HG03159 (cell line): Measurements from ENCODE around the gene FDX1.

Experiments used
- ATAC-seq: cut with Tn5 transposase; IDR thresholded peaks from one replicate; pipeline ENCODE4 v1.9.1; 2021; ENCODE audit warnings: mild to moderate bottlenecking, moderate library complexity; ENCODE audit not compliant: unreplicated experiment

The FDX1 gene

DNA sequence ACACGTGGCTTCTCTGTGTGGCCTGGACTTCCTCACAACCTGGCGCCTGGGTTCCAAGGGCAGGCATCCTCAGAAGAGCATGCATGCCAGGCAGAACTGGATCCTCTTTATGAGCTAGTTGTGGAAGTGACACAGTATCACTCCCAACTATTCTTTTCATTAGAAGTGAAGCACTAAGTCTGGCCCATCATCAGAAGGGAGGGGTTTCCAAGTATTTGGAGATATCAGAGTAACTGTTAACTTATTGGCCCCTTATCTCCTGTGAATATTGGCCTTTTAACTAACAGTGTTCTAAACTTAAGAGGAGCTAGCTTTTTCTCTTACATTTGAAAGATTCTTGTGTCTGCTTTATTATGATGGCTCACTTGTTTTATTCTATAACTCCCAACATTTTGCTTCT is 35.5 kb downstream of the FDX1 start:
- ATAC-seq = no peak

DNA sequence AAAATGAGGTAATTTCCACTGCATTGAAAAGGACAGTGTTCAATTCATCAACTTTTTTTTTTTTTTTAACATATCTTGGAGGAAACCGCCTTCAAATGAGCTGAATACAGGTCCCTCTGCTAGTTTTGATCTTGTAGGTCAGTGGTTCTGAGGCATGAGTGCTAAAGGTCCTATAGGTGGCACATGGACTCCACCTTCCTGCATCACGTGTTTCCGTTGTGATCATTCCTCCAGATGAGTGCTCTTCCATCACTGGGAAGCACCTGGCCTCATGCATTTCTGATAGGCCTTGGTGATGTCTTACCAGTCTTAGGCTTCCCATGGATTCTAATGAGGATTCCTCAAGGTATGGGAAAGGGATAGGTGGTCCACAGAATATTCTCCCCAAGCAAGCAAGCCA is 37.8 kb downstream of the FDX1 start:
- ATAC-seq = no peak

DNA sequence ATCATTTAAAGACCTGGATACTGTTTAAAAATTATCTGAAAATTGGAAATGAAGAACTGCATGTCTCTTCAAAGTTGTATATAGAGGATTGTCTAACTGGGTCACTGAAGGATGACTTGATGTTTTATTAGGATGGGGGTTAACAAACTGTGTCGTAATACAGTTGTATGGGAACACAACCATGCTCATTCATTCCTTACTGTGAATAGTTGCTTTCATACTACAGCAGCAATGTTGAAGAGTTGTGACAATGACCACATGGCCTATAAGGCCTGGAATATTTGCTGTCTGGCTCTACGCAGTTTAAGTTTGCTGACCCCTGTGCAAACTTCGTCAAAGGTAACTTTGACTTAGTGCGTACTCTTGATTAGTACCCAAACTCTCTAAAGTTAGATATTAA is 38.4 kb downstream of the FDX1 start:
- ATAC-seq = no peak

DNA sequence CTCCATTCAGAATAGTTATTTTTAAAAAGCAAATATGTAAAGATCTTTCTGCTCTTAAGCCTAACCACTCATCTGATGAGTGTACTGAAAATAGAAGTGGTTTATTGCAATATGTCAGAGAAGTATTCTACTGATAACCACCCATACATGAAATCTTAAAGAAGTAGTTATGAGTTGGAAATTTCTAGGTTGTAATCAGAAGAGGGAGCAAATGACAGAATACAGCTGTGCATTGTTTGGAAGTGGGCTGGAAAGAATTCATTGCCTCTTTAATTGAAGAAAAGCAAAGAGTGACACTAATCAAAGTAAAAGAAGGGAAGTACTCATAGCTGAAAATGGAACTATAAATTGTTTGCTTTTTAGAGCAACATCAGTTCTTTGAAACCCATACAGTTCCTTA is 39.4 kb downstream of the FDX1 start:
- no peak for ATAC-seq

DNA sequence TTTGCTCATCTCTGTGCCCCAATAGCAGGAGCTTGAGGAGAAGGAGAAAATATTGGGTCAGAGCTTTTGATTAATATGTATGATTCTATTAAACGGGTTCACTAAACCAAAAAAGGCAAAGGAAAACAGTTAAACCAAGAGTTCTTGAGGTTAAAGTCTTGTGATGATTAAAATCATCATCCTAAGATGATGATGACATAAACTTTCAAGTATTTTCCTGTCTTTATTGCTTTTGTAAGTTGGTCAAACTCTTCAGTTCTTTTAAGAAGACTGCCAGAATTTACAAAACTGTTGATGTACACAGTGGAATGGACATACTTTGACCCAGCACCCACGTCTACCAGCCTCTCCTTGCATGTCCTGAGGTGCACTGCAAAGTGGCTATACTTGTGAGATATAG is 41.0 kb downstream of the FDX1 start:
- ATAC-seq = no peak

DNA sequence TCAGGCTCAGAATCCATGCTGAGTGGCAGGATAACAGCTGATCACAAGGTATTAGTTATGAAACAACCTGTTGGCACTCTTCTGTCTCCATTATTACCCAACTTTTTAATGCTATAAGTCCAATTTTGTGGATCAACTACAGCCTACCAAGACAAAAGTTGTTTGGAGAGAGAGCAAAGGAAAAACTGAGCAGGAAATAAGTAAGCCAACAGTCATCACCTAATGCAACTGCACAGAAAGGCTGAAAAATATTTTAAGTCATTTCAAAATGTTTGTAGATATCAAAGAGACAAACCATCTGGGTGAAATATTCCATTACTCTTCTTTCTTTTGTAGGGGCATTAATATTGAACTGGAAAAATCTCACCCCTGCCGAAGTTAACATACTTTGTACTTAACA is 41.6 kb downstream of the FDX1 start:
- no peak for ATAC-seq

DNA sequence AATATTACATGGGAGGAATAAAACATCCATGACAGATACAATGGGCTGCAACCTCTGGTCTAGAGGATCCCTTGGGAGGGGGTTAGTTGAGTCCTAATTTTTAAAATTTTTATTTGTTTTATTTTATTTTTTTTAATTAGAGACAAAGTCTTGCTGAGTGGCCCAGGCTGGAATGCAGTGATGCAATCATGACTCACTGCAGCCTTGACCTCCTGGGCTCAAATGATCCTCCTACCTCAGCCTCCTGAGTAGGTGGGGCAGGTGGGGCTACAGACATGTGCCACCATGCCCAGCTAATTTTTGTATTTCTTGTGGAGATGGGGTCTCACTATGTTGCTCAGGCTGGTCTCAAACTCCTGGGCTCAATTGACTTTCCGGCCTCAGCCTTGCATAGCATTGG is 43.1 kb downstream of the FDX1 start:
- ATAC-seq = no peak

DNA sequence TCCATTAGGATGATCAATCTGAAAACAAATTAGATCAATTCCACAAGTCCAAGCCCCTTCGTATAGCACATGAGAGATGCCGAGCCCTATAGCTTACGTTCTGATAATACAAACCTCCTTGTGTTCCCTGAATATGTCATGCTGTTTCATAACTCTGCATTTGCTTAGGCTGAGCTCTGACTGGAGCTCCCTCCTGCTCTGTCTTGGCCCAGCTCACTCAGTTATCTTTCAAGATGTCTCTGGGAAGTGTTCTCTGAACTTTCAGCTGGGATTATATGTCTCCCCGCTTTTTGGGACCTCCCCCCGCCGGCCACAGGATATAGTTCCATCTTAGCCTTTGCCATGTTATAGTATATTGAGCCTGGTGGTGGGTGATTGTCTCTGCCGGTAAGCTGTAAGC is 44.0 kb downstream of the FDX1 start:
- ATAC-seq = no peak

DNA sequence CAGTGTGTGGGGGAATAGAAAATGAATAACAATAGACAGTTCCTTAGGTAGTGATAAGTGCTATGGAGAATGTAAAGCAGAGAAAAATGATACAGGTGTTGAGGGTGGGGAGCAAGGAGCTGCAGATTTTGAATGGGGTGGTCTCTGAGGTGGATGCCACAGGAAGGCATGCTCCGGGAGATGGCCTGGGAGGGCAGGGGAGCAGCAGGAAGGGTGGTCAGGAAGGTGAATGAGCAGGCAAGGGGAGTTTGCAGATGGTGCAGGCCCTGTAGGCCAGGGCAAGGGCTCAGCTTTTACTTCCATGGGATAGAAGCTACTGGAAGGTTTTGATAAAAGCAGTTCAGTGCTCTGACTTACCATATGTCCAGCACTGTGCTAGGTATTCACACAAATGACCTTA is 44.8 kb downstream of the FDX1 start:
- ATAC-seq = no peak

DNA sequence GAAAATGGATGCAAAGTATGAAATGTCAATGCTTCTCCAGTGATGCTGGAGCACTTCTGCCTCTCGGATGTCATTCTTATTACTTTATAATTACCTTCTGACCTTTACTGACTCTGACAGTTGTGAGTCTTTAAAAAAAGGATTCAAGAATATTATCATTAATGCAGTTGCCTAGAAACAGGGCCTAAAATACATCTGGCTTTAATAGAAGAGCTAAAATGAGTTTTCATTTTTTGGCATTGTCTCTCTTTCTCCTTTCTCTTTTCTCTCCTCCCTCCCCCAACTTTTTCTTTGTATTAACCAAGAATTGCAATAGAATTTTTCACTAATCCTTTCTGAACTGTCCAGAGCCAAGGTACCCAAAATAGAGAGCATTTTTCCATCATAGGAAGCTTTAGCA is 45.9 kb downstream of the FDX1 start:
- ATAC-seq = no peak

DNA sequence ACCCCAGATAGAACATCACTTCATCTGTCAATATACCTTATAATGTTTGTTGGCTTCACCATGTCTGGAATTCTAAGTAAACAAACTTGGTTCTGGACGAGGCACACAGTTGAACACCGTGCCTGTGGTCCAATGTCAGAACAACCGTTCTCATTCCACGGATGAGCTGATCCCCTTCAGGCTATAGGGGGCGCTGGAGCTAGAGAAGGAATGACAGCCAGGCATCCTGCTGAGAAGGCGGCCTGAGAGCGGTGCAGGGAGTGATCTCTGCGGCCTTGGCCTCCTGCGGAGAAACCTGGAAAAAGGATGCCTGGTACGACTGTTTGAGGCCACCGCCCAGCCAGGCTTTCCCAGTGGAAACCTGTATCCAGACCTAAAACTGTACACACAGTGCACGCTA is 48.7 kb downstream of the FDX1 start:
- no peak for ATAC-seq

DNA sequence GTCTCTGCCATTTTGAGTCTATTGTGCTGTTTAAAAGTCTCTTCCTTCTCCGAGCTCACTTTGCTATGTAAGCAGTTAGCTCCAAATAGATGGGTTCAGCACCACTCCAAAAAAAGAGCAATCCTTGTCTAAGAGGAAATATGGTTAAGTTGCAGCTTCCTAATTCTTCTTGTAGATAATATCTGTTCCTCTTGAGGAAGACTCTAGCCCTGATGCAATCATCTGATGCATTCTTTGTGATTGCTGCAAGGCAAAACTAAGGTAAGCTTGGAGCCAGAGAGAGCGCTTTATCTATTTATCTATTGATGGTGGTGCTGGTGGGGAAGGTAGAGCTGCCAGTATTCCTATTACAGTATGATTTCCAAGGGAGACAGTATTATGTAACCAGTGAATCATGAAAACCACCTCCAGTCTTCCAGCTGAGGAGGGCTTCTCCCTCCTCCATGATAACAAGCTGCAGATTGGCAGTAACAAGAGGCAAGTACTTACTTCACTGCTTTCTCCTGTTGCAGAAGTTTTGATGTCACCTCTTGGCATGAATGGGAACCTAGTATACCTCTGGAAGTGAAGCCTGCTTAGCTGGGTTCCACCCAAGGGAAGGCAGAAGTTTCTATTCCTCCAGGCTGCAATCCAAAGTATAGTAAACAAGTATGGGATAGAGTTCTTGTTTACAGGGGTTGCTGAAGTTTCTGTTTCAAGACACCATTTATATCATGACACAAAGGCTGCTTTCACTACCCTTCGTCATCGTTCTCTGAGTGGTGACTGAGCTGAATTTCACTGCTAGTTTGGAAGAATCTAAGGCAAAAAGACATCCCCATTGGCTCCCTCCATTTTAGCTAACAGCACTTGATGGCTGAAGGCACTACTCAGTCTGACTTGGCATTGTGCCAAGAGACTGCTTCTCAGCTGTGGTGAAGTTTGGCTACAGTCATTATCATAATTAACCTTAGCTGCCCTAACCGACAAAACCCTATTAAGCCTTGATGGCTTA is 49.7 kb downstream of the FDX1 start:
- ATAC-seq = no peak

DNA sequence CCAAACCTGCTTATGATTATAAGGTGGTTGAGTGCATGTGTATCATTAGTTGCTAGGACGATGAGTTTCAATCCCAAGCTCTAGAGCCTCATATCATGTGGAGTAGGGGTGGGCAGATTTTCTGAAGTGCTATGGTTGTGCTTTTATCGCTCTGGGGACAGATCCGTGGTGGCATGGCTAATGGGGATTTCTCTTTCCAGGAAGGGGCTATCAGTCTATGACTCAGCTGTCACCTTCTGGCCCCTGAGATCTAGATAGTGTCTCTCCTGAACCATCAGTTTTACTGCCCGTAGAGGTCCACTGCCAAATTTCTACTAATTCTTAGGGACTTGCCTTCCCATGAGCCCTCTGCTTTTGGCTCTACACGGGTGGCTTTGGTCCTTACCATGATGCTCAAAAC is 51.8 kb downstream of the FDX1 start:
- no peak for ATAC-seq

DNA sequence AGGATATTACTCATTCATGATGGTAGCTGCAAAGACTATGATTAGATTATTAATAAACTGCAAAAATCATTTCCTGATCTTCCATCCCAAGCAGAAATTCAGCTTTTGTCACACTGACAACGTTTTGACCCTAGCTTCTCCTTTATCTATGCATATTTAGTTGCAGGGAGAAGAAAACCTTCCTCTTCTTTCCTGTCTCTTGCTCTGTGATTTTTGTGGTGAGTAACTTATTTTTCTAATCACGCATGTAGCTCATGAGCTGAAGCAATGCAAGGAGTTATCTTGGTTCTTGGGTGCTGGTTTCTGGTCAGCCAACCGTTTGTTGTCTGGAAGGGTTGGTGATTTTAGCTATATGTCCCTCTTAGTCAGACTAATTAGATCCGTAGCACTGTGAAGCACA is 56.4 kb downstream of the FDX1 start:
- ATAC-seq = no peak

DNA sequence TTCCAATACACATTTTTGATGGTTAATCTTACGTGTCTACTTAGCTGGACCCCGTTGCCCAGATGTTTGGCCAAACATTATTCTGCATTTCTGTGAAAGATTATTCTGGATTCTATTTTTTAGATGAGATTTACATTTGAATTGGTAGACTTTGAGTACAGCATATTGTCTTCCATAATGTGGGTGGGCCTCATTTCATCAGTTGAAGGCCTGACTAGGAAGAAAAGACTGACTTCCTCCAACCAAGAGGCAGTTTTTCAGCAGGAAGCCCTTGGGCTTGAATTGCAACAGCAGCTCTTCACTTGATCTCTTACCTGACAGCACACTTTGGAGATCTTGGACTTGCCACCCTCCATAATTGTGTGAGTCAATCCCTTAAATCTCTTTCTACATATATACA is 58.7 kb downstream of the FDX1 start:
- ATAC-seq = no peak

DNA sequence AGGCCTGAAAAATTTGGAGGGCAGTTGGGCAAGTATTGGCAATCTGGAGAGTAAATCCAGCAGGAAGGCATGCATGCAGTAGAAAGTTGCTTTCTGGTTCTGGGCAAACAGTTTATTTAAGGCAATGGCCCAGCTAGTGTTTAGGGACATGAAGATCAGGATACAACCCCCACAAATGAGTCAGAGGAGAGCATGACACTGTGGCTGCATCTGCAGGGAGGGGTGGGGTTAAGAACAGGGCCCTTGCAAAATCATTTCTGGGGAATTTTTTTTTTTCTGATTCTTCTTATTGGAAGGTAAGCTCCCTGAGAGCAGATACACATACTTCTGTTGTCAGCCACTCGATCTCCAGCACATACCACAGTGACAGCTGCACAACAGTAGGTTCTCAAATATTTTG is 61.1 kb downstream of the FDX1 start:
- no peak for ATAC-seq

DNA sequence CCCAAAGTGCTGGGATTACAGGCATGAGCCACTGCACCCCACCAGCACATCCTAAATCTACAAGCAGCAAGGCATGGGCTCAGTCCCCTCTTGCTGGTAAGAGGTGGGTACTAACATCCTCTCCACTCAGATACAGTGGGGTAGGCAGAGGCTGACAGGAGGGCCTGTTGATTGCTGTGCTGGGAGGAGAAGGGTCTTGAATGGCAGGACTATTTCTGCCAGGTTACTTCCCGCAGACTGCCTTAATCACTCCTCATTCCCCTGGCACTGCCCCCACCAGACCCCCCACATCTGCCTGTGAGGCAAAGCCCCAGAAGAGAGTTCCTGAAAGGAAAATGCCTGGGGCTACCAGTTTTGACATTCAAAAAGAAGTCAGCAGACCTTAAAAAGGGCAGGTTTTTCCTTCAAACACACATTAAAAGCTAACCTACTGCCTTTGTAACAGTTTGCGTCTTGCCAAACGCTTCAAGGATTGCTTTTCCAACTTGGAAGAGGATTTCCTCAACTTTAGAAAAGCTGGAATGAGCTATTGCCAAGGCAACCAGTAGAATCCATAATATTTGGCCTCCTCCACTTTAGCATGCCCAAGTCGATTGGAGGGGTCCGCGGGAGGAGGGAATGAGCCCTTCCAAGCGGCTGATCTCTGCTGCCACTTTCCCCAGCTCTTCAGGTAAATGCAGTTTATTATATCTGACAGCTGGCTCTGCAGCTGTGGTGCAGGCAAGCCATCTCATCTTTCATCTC is 62.0 kb downstream of the FDX1 start:
- no peak for ATAC-seq

DNA sequence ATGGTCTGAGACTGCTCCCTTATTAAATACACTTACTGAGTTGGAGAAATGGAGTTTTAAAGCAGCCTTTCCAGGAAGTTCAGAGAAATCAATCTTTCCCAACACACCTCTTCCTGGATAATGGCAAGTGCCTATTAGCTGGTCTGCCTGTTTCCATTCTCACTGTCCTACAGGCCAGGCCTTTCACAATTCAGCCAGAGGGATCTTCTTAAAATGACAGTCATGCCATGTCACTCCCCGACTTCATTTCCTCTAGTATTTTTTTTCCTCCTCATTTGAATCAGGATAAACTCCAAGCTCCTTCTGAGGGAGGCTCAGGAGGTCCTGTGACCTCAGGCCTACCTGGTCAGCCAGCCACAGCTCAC is 62.6 kb downstream of the FDX1 start:
- no peak for ATAC-seq

DNA sequence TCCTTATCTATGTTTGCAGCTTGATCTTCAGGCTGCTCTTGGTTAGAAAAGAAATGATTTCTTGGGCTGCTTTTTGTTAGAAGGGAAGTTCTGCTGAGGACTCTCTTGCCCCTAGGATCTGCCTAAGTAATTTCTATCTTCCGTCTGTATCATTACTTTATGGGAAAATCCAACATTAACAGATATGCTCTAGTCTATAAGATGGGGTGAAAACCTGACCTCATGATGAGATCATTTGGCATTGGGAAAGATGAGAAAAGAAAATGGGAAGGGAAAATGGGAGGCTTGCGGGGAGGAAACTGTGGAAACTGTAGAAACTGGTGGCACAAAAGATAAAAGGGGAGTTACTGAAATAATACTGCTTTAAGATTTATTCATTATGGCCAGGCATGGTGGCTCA is 63.6 kb downstream of the FDX1 start:
- no peak for ATAC-seq

DNA sequence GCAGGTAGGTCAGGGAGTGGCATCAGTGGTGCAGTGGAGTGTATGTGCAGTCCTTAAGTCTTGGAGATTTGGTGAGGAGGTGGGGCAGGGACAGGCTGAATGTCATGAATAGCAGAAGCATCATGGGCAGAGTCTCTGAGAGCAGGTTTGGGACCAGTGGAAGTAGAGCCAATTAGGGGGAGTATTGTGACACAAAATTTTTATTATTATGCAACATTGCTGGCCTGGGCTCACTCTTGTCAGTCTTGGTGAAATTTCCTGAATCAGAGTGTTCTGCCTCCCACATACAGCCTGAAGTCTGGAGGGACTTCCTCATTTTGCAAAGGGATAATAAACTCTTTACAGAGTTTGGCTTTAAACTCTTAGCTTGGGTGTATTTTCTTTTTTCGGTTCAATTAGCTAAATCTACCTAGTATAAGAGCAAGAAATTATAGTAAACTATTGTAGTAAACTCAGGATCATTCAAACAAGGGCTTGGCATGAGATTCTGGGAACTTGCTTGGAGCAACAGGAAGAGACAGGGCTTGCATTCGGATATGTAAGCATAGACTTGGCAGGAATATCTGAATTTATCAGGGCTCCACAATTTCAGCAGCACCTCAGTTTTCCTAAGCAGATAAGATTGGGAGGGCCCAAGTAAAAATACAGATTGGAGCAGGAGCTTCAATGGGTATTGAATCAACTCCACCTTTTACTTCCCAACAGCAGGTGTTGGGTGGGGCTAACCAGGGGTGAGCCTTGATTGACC is 67.7 kb downstream of the FDX1 start:
- no peak for ATAC-seq

DNA sequence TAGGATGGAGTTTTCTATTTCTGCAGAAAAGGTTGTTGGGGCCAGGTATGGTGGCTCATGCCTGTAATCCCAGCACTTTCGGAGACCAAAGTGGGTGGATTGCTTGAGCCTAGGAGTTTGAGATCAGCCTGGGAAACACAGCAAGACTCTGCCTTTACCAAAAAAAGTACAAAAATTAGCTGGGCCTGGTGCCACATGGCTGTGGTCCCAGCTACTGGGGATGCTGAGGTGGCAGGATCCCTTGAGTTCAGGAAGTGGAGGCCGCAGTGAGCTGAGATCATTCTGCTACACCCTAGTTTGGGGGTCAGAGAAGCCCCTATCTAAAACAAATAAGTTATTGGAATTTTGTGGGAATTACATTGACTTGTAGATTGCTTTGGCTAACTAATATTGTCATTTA is 71.7 kb downstream of the FDX1 start:
- no peak for ATAC-seq
